GM18873 (cell line): ENCODE results near the gene ENPP7.
"Not testable (repeated sequence)": the region's sequence is repeated elsewhere in the genome, so short reads cannot be mapped to it uniquely, and the experiment has no call there.

Experiments
- ATAC-seq: cut with Tn5 transposase; IDR thresholded peaks from one replicate; pipeline ENCODE4 v1.9.1; 2021; ENCODE audit warnings: mild to moderate bottlenecking, moderate library complexity, moderate number of reproducible peaks; ENCODE audit not compliant: unreplicated experiment, low FRiP score

Gene ENPP7

DNA sequence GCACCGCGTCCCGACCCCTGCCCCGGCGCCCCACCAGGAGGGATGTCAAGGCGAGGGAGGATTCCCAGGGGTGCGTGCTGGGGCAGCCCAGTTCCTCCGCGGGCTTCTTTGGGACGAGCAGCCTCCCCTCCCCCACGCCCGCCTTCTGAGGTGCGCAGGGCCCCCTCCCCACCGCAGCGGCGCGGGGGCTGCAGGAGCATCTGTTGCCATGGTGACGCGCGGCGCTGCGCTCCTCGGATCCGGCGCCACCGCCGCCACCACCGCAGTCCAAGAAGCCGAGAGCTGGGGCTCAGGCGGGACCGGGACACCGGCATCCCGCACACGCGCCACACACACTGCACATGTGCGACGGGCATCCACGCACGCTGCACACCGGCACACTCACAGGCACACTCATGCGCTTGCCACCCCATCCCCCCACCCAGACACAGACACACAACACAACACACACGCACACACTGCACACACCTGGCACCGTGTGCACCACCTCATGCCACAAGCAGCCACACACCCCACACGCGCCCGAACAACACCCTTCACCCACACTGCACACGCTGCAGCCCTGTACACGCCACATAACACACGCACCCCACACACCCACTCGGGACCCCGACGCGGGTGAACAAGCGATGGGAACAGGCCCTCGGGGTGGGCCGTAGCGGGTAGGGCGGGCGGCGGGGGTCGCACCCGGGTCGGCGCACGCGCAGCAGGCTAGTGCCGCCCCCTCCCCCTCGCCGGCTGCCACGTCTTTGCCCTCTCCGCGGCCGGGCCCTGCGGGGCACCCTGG, 17.0 kb downstream of the ENPP7 start:
- ATAC-seq, result no peak

- no peak for ATAC-seq
These were observed 17.8 kb downstream of the ENPP7 start for GRCh38 chr17:79748295-79749099.

- ATAC-seq, result no peak
These were observed 18.5 kb downstream of the ENPP7 start for GRCh38 chr17:79749156-79749815.

GRCh38 chr17:79749958-79750357, 19.2 kb downstream of the ENPP7 start:
- no peak for ATAC-seq

GRCh38 chr17:79750650-79751545, 20.2 kb downstream of the ENPP7 start:
- ATAC-seq, result no peak

DNA sequence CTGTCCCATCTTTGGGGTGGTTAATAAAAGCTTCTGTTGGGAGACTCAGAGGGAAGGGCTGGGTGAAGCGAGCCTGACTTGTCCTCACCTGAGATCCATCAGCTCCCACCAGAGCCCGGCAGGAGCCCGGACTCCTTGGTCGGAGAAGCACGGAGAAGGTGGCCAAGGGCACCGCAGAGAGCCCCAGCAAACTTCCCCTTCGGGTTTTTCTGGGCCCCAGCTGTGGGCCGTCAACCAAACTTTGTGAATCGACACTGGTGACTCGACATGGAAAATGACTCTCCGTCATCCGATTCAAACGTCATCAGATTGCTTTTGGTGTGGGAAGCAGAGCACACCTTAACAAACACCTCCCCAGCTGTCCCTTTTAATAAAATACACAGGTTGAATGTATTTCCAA, 21.4 kb downstream of the ENPP7 start:
- no peak for ATAC-seq

DNA sequence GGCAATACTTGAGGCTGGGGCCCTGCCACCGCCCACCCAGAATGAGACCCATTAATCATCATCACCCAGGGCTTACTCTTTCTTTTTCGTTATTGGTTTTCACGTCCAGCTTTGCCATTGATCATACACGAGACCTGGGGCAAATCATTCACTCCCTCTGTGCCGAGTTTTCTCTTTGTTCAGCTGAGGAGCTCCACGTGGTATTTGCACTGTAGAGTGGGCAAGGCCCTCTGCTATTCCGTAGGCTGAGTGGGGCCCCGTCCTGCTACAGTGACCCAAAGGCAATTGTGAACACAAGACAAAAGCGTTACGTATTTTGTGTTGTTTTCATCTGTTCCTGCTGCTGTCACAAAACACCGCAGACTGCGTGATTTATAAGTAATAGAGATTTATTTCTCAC, 23.6 kb downstream of the ENPP7 start:
- ATAC-seq, result no peak

GRCh38 chr17:79754903-79755302, 24.2 kb downstream of the ENPP7 start:
- not testable (repeated sequence) for ATAC-seq

DNA sequence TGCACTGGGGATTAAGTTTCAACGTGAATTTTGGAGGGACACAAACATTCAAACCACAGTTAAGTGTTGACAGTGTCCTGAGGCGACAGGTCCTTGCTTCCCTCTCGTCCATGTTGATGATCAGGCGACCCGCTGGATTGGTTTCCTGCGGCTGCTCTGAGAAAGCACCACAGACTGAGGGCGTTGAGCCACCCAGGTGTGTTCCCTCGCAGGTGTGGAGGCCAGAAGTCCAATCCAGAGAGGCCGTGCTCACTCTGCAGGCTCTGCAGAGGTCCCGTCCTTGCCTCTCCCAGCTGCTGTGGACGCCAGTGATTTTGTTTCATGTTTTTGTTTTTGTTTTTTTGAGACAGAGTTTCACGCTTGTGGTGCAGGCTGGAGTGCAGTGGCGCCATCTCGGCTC, 24.8 kb downstream of the ENPP7 start:
- ATAC-seq, result no peak

- ATAC-seq, result no peak
These were observed 26.5 kb downstream of the ENPP7 start for GRCh38 chr17:79757140-79757745.

DNA sequence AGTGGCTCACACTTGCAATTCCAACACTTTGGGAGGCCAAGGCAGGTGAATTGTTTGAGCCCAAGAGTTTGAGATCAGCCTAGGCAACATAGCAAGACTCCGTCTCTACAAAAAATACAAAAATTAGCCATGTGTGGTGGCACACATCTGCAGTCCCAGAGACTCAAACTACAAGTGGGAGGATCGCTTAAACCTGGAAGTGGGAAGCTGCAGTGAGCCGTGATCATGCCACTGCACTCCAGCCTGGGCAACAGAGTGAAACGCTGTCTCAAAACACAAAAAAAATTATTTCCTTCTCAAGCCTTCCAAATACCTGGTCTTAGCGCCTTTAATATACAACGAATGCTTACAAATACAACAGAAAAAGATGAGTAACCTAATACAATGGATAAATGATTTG, 27.5 kb downstream of the ENPP7 start:
- ATAC-seq, result no peak

DNA sequence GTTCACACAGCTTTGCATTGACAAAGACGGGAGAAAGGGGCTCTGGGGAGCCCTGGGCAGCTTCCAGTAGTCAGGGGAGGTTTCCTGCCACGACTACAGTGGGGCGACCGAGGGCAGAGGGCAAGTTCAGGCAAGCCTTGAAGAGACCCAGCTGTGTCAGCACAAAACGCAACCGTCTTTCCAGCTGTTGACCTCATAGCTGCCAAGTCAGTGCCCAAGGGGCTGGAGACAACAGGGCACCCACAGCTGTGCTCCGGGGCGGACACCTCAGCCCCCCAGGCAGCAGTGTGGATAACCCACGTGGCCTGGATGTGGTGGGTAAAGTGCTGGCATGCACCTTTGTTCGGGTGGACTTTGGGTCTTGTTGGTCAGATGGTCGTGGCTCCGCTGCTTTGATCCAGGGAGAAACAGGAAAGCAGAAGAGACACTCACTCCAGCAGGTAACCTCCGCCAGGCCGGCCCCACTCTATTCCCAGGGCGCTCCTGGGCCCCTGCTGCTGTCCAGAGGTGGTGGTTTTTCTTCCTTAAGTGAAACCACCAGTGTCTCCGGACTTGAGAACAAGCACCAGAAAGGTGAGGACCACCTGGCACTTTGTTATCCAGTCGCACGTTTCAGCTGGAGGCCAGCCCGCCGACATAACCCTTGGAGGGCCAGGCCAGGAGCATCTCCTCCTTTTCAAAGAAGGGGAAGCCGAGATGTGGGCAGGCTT, 29.6 kb downstream of the ENPP7 start:
- no peak for ATAC-seq

DNA sequence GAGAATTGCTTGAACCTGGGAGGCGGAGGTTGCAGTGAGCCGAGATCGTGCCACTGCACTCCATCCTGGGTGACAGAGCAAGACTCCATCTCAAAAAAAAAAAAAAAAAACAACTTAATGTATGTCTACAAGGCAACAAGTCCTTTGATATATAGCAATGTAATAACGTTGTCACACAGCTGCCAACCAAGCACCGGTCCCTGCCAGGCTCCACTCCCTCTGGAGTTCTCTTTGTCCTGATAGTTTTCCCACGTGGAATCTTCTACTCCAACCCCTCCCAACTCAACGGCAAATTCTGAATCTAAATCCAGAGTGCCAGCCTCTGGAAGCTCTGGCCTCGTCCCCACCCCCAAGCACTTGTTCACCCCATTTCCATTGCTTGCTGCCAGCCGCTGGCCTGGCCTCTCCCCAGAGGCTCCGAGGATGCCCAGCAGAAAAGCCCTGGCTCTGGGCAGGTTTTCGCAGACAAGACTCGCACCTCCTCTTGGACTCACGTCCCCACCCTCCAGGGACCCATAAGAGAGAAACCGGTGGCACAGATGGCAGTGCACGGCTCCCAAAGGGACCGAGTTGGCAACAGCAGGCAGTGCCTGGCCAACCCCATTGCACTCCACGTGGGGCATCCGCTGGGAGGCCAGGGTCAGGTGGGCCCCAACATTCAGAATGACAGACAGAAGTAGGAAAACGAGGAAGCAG, 31.3 kb downstream of the ENPP7 start:
- ATAC-seq, result no peak

- ATAC-seq, result no peak
These were observed 35.0 kb downstream of the ENPP7 start for GRCh38 chr17:79765708-79766107.

DNA sequence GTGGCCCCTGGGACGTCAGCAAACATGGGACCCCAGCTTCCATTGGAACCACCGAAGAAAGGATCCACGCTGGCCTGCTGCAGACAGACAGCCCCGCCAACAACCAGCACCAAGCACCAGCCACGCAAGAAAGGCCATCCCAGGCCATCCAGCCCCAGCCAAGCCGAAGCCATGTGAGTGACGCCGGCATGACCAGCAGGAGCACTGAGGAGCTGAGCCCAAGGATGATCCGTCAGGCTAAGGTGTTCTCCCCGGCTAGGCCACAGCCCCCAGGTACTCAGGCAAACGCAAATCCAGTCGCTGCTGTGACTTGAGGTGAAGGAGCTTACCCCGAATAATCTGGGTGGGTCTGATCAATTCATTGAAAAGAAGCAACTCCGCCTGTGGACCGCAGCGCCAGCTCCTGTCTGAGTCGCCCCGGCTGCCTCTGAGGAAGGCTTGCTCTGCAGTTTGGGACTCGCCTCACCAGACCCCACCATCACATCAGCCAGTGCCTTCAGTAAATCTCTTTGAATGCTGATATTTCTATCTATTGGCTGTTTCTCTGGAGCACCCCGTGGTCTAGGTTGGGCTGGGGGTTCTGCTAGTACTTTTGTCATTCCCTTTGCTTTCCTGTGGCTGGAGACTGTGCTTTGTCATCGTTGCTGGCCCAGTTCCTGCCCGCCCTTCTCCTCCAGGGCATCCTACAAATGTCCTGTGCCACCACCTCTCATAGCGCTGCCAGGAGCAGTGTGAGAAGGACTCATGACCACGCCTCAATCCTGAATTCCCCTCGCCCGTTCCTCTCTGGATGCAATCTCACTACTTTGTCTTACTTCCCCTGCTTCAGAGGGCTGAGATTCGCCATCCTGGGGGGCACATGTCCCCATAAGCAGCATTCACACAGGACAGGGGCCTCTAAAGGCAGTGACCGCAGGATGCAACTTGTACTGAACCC, 39.1 kb downstream of the ENPP7 start:
- ATAC-seq, result no peak

DNA sequence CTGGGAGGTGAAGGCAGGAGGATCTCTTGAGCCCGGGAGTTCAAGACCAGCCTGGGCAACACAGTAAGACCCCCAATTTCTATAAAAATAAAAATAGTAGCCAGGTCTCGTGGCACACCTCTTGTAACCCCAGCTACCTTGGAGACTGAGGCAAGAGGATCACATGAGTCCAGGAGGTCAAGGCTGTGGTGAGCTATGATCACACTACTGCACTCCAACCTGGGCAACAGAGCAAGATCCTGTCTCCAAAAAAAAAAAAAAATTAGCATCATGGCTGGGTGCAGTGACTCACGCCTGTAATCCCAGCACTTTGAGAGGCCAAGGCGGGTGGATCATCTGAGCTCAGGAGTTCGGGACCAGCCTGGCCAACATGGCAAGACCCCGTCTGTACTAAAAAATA, 40.5 kb downstream of the ENPP7 start:
- no peak for ATAC-seq

GRCh38 chr17:79772726-79773125, 42.0 kb downstream of the ENPP7 start:
- ATAC-seq, result not testable (repeated sequence)

- no peak for ATAC-seq
These were observed 43.8 kb downstream of the ENPP7 start for GRCh38 chr17:79774561-79774975.
